Eye (tissue), 1 donor: ENCODE measurements around the gene CRTAP.
"Not testable (repeated sequence)": the region's sequence is repeated elsewhere in the genome, so short reads cannot be mapped to it uniquely, and the experiment has no call there.

ENCODE experiments used
- DNase-seq: peaks from one replicate; pipeline ENCODE4 v3.0.0-alpha.2; 2015

Gene CRTAP

DNA sequence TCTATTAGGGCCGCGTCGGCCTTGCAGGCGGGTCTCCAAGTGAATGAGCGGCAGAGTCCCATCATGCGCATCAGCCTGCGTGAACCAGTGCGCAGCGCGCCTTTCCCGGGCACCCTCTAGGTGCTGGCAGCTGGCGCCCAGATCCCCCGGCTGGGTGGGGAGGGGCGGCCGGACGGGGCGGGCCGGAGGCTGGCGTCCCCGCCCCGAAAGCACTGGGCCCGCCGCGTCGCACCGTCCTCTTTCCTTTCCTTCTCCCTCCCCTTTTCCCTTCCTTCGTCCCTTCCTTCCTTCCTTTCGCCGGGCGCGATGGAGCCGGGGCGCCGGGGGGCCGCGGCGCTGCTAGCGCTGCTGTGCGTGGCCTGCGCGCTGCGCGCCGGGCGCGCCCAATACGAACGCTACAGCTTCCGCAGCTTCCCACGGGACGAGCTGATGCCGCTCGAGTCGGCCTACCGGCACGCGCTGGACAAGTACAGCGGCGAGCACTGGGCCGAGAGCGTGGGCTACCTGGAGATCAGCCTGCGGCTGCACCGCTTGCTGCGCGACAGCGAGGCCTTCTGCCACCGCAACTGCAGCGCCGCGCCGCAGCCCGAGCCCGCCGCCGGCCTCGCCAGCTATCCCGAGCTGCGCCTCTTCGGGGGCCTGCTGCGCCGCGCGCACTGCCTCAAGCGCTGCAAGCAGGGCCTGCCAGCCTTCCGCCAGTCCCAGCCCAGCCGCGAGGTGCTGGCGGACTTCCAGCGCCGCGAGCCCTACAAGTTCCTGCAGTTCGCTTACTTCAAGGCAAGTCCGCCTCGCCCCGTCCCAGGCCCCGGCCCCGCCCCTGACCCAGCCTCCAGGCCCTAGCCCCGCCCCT lies at the start of gene CRTAP:
Gene CRTAP, plus strand, starts transcription at position 243 of the 850 bp plus-strand sequence. Its CDS starts 64 bp downstream, at position 307.
- DNase-seq: peak; percentile 93

DNA sequence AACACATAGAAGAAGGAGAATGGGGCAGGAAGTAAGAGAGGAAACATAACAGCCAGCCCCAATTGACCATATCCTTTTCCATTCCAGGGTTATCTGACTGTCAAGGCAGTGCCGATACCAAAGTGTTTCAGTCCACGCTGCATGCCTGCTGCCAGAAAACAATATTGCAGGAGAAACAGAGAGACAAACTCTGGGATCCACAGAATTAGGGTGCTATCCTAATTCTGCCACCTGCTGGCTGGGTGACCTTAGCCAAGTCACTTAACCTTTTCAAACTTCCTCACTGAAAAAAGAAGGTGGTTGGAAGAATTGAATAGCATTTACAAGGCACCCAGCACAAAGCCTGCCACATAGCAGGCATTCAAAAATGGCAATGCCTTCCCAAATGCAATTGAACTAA lies 48.9 kb upstream of the CRTAP start:
- DNase-seq: no peak

DNA sequence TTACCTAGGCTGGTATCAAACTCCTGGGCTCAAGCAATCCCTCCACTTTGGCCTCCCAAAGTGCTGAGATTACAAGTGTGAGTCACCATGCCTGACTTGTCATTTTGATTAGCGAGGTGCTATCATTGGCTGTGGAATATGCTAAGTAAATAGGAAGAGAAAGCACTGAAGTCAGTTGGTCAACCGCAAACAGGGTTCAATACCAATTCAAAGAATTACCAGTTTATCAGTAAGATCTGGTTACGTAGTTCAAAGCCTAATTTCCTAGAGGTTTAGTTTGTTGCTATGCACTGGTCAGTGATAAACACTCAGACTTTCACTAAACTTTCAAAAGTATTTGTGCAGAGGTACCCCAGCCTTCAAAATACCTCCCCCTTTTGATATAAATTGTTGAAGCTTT lies 46.3 kb upstream of the CRTAP start:
- DNase-seq: no peak

DNA sequence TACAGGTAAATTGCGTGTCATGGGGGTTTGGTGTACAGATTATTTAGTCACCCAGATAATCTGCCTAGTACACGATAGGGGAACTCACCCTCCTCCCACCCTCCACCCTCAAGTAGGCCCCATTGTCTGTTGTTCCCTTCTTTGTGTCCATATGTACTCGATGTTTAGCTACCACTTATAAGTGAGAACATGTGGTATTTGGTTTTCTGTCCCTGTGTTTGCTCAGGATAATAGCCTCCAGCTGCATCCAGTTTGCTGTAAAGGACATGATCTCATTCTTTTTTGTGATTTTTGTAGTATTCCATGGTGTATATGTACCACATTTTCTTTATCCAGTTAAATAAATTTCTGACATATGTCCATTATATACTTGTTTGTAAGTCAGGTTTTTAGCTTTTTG lies 44.0 kb upstream of the CRTAP start:
- peak; percentile 53 for DNase-seq

DNA sequence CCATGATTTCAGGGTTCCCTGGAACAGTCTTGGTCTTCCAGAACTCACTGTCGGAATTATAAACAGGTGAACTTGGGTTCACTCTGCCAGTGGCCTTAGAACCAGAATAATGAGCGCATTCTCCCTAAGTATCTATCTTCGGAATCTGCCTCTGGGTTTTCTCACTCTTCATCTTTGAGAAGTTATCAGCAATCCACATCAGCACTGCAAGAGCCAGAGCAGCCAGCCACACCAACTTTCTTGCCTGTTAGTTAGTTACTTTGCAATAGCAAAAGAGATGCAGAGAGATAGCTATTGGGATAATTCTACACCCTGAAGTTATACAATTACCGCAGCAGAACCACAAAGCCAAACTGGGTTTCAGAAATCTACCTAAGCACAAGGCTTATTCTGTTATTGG lies 42.6 kb upstream of the CRTAP start:
- DNase-seq: no peak

DNA sequence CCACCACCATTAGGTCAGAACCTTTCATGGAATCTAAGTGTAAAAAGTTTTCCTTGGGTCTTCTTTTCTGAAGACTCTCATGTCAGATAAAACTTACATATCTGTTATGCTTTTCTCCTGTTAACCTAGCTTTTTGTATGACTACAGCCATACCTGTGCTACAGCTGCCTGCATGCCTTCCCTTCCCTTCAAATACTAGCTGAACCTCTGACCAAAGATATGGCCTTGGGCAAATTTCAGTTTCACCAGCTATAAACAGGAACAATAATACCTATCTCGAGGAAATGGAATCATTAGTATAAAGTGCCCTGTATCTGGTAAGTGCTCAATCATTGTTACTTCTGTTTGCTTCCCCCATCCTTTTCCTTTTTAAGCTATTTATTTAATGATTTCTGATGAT lies 41.9 kb upstream of the CRTAP start:
- DNase-seq: no peak

DNA sequence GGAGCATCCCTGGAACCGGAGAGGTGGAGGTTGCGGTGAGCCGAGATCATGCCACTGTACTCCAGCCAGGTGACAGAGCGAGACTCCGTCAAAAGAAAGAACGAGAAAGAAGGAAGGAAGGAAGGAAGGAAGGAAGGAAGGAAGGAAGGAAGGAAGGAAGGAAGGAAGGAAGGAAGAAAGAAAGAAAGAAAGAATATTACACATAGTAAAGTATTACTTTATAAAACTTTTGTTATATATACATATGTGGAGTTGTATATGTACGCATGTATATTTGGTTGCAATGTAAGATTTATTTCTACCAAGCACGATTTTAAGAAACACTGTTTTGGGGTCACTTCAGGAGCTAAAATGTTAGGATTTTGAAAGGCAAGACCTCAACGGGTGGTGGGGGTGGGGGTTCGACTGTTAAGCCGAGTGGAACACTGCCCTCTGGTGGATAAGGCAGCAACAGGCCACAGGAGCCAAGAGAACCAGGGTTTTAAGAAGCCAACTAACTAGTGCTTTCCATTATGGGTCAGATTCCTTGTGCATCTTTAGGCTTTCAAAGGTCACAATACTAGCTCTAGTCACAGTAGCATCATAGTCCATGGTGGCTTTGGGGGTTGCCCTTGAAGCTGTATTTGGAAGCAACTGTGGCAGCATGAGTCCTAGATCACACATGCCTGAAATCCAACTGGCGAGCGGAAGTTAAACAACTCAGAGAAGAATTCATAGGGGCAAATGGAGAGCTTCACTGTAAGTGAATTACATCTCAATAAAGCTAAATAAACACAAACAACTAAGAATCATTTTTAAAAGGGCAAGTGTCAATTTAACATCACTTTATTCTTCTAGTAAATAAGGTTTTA lies 39.4 kb upstream of the CRTAP start:
- DNase-seq: peak; percentile 79

DNA sequence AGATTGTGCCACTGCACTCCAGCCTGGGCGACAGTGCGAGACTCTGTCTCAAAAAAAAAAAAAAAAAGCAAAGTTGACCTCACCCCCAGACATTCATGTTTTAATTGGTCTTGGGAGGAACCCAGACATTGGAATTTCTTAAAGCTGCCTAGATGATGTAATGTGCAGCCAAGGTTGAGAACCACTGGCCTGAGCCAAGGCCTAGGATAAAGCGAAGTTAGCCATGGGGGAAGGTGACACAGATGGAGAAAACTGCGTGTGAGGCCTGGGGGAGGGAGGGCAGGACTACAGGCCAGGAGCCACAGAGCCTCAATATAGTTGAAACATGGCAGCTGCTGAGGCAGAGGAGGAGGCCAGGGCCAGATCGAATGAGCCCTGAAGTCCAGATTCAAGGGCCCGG lies 37.8 kb upstream of the CRTAP start:
- DNase-seq: no peak

DNA sequence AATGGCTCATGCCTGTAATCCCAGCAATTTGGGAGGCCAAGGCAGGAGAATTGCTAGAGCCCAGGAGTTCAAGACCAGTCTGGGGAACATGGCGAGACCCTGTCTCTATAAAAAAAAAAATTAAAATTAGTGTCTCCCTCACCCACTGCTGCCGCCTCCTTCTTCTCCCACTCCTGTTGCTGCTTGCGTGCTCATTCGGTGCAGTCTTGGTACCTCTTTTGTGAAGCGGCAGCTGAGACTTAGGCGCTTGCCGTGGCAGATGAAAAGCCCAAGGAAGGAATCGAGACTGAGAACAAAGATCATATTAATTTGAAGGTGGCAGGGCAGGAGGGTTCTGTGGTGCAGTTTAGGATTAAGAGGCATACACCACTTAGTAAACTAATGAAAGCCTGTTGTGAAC lies 36.9 kb upstream of the CRTAP start:
- no peak for DNase-seq

DNA sequence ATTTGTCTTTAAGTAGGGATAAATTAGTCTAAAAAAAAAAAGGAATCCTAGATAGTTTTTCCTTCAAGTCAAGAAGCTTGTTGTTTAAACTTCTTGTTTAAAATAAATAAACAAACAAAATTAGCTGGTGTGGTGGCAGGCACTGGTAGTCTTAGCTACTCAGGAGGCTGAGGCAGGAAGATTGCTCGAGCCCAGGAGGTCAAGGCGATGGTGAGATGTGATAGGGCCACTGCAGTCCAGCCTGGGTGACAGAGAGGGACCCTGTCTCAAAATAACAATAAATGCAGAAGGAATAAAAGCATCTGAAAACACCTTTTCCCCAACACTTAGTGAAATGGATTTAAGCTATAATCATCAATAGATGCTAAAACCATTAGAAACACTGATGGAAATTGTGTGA lies 35.8 kb upstream of the CRTAP start:
- no peak for DNase-seq

DNA sequence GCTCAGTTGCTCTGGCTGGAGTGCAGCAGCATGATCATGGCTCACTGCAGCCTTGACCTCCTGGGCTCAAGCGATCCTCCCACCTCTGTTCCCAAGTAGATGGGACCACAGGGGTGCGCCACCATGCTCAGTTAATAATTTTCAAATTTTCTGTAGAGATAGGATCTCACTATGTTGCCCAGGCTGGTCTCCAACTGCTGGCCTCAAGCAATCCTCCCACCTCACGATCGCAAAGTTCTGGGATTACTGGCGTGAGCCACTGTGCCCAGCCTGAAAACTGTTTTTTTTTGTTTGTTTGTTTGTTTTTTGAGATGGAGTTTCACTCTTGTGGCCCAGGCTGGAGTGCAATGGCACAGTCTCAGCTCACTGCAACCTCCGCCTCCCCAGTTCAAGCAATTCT lies 34.0 kb upstream of the CRTAP start:
- DNase-seq: not testable (repeated sequence)

DNA sequence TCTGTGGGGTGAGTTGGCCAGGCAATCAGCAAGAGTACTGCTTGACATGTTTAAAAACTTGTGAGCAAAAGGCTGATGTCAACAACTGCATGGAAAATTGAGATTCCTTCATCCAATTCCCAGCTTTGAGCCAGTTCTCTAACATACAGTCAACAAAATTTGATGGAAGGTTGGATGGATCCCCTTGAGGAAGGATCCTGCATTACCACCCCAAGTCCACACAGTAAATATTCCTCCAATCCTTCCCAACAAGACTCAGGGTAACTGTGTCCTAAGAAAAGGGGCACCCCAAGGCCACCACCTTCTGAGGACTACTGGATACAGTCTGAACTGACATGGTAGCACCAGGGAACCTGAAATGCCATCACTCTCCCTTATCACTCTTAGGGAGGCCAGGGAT lies 32.0 kb upstream of the CRTAP start:
- DNase-seq: no peak

DNA sequence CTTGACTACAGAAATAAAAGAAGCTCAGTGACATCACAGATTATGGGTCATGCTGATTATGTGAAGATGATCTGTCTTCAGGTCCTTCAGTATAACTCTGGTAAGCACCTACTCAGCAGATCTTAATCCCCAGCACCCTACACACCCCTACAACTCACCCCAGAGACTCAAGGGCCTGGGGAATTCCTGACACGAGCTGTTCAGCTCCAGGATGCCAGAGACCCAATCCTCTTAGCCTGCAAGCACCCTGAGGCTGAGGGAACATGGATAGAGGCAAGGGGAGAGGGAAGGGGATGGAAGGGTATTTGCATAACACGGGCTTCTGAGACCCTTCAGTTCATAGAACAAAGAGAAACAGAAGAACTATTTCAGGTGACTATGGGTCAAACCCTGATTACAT lies 29.9 kb upstream of the CRTAP start:
- no peak for DNase-seq

DNA sequence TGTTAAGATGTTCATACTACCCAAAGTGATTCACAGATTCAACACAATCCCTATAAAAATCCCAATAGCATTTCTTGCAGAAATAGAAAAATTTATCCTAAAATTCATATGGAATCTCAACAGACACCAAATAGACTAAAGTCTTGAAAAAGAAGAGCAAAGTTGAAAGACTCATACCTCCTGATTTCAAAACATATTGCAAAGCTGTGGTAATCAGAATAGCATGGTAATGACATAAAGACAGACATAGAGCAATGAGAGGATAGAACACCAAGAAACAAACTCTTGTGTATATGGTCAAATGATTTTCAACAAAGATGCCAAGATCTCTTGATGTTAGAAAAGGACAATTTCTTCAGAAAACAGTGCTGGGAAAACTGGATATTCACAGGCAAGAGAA lies 25.1 kb upstream of the CRTAP start:
- no peak for DNase-seq

DNA sequence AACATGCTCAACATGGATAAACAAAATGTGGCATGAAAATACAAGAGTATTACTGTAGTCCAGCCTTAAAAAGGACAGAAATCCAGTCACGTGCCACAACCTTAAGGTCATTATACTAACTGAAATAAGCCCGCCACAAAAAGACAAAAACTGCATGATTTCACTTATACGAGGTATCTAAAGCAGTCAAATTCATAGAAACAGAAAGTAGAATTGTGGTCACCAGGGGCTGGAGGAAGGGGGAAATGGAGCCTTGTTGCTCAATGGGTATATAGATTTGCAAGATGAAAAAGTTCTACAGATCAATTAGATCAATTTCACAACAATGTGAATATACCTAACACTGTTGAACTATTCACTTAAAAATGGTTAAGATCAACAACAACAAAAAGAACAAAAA lies 24.3 kb upstream of the CRTAP start:
- DNase-seq: no peak

DNA sequence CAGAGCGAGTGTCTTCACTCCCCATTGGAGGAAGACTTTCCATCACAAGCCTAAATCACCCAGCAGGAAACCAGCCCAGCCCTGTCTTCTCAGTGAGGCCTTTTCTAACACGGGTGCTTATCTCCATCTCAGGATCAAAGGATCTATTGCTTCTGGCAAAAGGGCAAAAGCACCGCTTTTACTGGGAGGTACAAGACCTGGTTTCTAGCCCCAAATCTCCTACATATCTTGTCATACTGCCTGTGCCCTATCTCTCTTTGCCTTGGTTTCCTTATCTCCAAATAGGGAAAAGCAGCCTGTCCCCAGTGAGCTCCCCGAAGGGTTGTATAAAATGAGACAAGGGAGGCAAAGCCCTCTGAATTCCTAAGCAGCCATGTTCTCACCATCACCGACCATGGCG lies 22.1 kb upstream of the CRTAP start:
- DNase-seq: no peak

DNA sequence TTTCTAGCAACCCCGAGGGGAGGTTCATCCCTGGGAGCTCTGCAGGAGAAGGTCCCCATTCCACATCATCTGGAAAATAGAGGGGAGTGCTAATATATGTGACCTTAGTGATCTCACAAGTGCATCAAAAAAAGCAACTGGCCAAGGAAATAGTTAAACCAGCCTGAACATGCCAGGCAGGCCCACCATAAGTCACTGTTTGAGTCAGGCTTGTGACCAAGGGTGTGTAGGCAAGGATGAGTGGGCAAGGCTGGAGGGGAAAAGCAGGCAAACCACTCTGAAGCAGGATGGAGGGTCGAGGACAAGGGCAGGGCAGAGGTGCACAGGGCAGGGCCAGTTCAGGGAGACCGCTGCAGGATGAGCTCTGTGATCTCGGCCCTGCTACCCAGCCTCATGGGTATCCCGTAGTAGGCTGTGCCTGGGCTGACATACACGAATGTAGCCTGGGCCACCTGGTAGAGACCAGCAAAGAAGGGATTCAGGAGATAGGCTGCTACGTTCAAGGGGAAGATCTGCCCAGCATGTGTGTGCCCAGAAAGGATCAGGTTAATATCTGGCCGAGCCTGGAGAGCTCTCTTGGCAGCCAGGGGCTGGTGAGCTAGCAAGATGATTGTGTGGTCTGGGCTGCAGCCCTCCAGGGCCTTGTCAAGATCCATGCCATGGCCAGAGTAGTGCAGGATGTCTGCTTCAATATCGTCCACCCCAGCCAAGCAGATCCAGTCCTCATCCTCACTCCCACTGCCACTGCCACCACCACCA lies 21.1 kb upstream of the CRTAP start:
- no peak for DNase-seq

DNA sequence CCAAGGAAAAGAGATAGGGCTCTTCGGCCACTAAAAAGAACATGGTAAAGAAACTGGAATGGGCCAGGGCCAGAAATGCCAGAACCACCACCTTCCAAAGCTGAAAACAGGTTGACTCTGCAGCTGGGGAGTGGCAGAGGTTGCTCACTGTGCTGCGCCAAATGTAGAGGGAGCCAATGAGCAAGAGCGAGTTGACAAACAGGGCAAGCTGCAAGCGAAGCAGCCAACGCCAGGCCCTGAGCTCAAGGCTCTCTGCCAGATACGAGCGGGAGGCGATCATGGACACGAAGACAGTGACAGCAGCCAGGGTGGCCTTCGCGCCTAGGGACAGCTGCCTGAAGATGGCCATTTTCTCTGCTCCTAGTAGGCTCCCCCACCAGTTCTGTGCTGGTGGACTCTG lies 20.0 kb upstream of the CRTAP start:
- DNase-seq: no peak

DNA sequence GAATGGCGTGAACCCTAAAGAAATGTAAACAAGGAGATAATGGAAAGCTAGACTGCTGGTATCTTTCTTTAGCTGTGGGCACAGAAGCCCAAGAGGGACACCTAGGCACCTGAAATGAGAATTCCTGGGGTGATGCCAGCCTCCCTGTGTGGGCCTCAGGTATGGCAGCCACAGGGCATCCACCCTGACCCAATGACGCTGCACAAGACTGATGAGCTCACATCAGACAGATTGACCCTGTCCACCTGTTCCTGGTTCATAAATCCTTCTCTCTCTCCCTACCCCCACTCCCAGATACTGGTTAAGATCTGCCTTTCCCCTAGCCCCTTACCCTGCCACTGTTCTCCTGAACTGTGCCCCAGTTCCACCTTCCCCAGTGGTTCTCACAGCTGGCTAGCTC lies 18.4 kb upstream of the CRTAP start:
- peak; percentile 12 for DNase-seq

DNA sequence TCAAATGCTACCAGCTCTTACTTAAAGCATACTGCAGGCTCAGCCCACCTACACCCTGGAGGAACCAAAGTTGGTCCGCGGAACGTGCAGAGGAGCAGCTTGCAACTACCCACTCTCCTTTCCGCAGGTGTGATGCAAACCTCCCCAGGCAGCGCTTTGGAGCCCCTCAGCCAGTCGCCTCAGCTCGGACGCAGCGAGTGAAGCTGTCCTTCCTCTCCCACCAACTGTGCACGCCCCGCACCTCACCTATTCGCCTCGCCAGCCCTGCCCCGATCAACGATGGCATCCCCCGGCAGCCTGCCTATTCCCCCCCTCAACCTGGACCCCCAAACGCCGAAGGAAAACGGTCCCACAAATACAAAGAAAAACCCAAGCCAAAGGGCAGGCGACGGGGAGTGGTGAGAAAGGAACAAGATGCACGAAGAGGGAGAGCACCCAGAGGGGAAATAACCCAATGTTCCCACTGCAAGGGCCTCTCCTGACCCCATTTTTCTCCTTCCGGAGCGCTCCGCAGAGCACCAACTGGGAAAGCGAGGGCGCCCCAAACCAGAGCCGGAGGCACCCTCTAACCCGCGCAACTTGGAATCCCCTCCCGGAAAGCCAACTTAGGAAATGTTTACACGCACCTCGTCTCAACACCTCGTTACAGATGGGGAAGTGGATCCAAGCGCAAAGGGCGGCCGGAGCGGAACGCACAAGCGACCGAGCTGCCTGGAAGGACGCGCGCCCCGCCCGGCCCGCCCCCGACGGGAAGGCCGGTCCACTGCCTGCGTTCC lies 17.5 kb upstream of the CRTAP start:
- peak; percentile 76 for DNase-seq

DNA sequence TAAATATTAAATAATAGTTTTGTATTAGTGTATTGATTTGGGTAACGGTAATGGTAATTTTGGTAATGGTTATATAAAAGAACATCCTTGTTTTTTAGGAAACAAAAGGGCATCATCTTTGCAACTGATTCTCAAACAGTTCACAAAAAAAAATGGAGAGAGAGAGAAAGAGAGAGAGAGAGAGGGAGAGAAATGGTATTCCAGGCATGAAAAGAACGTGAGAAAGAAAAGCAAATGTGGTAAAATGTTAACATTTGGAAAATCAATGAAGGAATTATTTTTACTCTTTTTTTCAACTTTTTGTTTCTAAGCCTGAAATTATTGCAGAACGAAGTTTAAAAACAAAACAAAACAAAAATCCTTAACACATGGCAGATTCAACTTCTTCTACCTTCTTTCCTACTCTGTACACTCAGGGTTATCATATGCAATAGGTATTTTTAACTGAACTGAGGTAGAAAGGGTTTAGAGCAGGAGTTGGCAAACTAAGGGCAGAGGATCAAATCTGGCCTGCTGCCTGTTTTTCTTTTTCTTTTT lies 14.6 kb upstream of the CRTAP start:
- DNase-seq: no peak

DNA sequence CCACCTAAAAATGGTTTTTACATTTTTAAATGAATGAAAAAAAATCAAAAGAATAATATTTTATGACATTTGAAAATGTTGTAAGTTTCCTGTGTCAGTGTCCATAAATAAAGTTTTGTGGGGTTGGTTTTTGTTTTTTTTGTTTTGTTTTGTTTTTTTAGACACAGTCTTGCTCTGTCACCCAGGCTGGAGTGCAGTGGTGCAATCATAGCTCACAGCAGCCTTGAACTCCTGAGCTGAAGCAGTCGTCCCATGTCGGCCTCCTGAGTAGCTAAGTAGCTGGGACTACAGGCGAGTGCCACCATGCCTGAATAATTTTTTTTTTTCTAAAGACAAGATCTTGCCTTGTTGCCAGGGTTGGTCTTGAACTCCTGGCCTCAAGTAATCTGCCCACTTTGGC lies 14.1 kb upstream of the CRTAP start:
- DNase-seq: no peak
